HG03571 (cell line): Measurements from ENCODE around the gene TAS2R16.
"Not testable (repeated sequence)": the region's sequence is repeated elsewhere in the genome, so short reads cannot be mapped to it uniquely, and the experiment has no call there.

ENCODE experiments used
- ATAC-seq: cut with Tn5 transposase; IDR thresholded peaks from one replicate; pipeline ENCODE4 v1.9.1; 2021; ENCODE audit not compliant: unreplicated experiment

TAS2R16 gene

DNA sequence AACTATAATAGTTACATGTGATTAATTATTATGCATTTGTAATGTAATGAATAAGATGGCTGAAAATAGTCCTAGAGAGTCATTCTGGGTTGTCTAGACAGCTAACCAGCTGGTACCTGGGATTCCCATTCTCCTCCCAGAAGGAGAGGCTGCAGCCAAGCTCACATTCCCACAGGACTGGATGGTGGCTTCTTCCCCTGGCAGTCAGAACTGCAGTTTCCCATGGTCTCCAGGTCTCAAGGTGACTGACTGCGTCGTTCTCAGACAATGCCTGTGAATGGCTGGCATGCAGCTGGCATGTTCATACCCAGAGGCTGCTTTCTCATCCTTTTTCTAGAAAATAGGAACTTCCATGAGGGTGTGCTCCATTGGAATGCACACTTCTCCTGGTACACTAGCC, 21.3 kb downstream of the TAS2R16 start:
- ATAC-seq = no peak

- ATAC-seq = no peak
Measured at GRCh38 chr7:122972056-122972455, 23.4 kb downstream of the TAS2R16 start.

DNA sequence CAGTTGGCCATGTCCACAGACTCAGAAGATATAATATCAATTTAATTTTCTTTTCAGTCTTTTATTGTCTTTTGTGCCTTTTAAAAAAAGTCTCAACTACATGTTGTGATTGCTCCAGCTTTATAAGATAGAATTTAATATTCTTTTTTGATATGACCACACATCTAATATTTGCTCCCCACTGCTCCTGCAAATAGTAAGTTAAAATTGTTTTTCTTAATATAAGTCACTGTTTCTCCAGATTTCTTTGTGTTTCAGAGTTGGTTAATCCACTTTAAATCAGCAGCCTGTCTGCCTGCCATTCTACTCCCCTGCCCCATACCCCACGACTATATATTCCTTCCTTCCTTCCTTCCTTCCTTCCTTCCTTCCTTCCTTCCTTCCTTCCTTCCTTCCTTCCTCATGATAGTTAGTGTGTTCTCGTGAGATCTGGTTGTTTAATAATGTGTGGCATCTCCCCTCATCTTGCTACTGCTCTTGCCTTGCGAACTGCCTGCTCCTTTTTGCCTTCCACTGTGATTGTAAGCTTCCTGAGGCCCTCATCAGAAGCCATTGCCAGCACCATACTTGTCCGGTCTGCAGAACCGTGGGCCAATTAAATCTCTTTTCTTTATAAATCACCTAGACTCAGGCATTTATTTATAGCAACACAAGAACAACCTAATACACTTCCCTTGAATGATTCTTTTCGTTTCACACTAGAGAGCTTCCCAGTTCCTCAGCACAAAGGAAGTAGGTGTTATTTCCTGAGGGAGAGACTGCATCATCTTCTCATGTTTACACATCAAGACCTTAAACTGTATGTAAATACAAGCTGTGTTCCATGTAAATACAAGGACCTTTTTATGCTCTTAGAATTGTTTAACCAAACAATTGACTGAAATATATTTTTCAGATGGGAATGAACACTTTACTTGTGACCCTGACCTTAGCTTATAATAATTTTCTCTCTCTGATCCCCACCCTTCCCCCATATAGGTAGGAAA, 24.5 kb downstream of the TAS2R16 start:
- no peak for ATAC-seq

- ATAC-seq = no peak
Measured at GRCh38 chr7:122968389-122968788, 27.1 kb downstream of the TAS2R16 start.

GRCh38 chr7:122965306-122965705, 30.2 kb downstream of the TAS2R16 start:
- no peak for ATAC-seq

DNA sequence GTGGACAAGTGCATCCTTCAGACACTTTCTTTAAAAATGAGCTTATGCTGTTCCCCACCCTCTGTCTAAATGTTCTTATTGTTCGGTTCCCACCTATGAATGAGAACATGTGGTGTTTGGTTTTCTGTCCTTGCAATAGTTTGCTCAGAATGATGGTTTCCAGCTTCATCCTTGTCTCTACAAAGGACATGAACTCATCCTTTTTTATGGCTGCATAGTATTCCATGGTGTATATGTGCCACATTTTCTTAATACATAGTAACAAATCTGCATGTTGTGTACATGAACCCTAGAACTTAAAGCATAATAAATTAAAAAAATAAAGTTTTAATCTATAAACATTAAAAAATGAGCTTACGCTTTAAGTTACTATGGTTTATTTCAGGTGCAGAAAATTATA, 41.8 kb downstream of the TAS2R16 start:
- not testable (repeated sequence) for ATAC-seq

DNA sequence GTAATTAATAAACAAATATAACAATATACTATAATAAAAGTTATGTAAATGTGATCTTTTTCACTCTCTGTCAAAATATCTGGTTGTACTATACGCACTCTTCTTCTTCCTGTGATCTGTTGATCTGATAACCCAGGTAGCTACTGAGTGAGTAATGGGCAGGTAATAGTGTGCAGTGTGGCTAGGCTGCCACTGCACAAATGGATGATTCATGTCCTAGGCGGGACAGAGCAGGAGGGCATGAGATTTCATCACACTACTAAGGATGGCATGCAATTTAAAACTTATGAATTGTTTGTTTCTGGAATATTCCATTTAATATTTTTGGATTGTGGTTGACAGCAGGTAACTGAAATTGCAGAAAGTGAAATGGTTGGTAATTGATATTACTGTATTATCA, 44.5 kb downstream of the TAS2R16 start:
- no peak for ATAC-seq

GRCh38 chr7:122949186-122949585, 46.3 kb downstream of the TAS2R16 start:
- ATAC-seq = no peak
